IMR-90 (cell line): ENCODE results near the gene RNF217. TPM values are rescaled to one million over a fixed set of nuclear protein-coding genes. Genes with fewer than 3 reads are reported as not detected.

Experiments
- ATAC-seq: fragments of 200-7000 bp; cut with Tn5 transposase; 2 replicates; pipeline ENCODE4 v1.9.1; 2020; ENCODE audit warnings: low read depth, mild to moderate bottlenecking, moderate library complexity
- BruUV-seq: library from RNA; stranded (reverse); fragments of 400-500 nt; replicated peaks from 2 replicates; lab custom pipeline; 2021; lab: Mats Ljungman, UMichigan
- CTCF ChIA-PET: fragments of 300-600 bp; formaldehyde crosslinking; extraction: SDS; loops from one replicate; lab custom pipeline; 2021; ENCODE audit warnings: antibody characterized with exemption; lab: Yijun Ruan, JAX
- POLR2A ChIA-PET: fragments of 300-600 bp; sonication (Branson Sonifier 250); formaldehyde crosslinking; loops from one replicate; lab custom pipeline; 2022; ENCODE audit warnings: antibody characterized with exemption; ENCODE audit not compliant: unreplicated experiment; lab: Charles Lee
- DNase-seq: peaks from one replicate; pipeline ENCODE4 v3.0.0; 2013
- H2AFZ ChIP-seq: replicated peaks from 2 replicates; pipeline ENCODE3; 2013; ENCODE audit warnings: low read length, mild to moderate bottlenecking; ENCODE audit not compliant: poor library complexity
- H2AK5ac ChIP-seq: 2 replicates; pipeline ENCODE4 v1.6.1; 2013; ENCODE audit warnings: low read depth, low read length, inconsistent platforms
- H2AK9ac ChIP-seq: replicated peaks from 2 replicates; pipeline ENCODE3; 2013; ENCODE audit warnings: mild to moderate bottlenecking, low read depth, low read length, moderate library complexity; ENCODE audit not compliant: poor library complexity
- H2BK120ac ChIP-seq: 2 replicates; pipeline ENCODE4 v1.6.1; 2013; ENCODE audit warnings: low read depth, low read length, inconsistent platforms
- H2BK15ac ChIP-seq: 3 replicates; pipeline ENCODE4 v1.6.1; 2013; ENCODE audit warnings: low read depth, low read length, inconsistent platforms
- H2BK20ac ChIP-seq: 2 replicates; pipeline ENCODE4 v1.6.1; 2013; ENCODE audit warnings: low read depth, mild to moderate bottlenecking, inconsistent platforms, low read length, moderate library complexity
- H2BK5ac ChIP-seq: 2 replicates; pipeline ENCODE4 v1.6.1; 2013; ENCODE audit warnings: mild to moderate bottlenecking, low read depth, low read length, inconsistent platforms; ENCODE audit not compliant: poor library complexity, severe bottlenecking
- H3K14ac ChIP-seq: replicated peaks from 2 replicates; pipeline ENCODE4 v1.6.1; 2013; ENCODE audit warnings: low read depth, low read length, inconsistent platforms
- H3K18ac ChIP-seq: 2 replicates; pipeline ENCODE4 v1.6.1; 2013; ENCODE audit warnings: low read depth, low read length, control low read depth
- H3K23ac ChIP-seq: 2 replicates; pipeline ENCODE4 v1.6.1; 2013; ENCODE audit warnings: low read depth, low read length, inconsistent platforms
- H3K27ac ChIP-seq: 2 replicates; pipeline ENCODE4 v1.5.1; 2013; ENCODE audit warnings: mild to moderate bottlenecking, control low read depth, low read length; ENCODE audit not compliant: insufficient read depth
- H3K27me3 ChIP-seq: 2 replicates; pipeline ENCODE4 v1.6.1; 2013; ENCODE audit warnings: low read length; ENCODE audit not compliant: control insufficient read depth, insufficient read depth
- H3K36me3 ChIP-seq: 2 replicates; pipeline ENCODE4 v1.6.1; 2013; ENCODE audit warnings: low read length, mixed read lengths; ENCODE audit not compliant: control insufficient read depth, insufficient read depth
- H3K4ac ChIP-seq: 2 replicates; pipeline ENCODE4 v1.6.1; 2013; ENCODE audit warnings: low read depth, low read length, inconsistent platforms
- H3K4me1 ChIP-seq: 2 replicates; pipeline ENCODE4 v1.6.1; 2013; ENCODE audit warnings: low read length, mixed read lengths; ENCODE audit not compliant: control insufficient read depth, insufficient read depth
- H3K4me2 ChIP-seq: 2 replicates; pipeline ENCODE4 v1.6.1; 2013; ENCODE audit warnings: low read depth, mild to moderate bottlenecking, control low read depth, low read length, moderate library complexity
- H3K4me3 ChIP-seq: 2 replicates; pipeline ENCODE4 v1.5.1; 2013; ENCODE audit warnings: low read depth, mild to moderate bottlenecking, control low read depth, low read length, moderate library complexity; ENCODE audit not compliant: insufficient read depth
- H3K56ac ChIP-seq: 2 replicates; pipeline ENCODE4 v1.6.1; 2013; ENCODE audit warnings: low read length, inconsistent platforms; ENCODE audit not compliant: insufficient read depth; ENCODE audit errors: extremely low read depth
- H3K79me1 ChIP-seq, 2 experiments: 2 replicates each; pipeline ENCODE4 v1.6.1; 2013; ENCODE audit warnings: low read length in 2 of 2, inconsistent platforms in 1 of 2, low read depth in 1 of 2
- H3K9ac ChIP-seq: 2 replicates; pipeline ENCODE4 v1.6.1; 2013; ENCODE audit warnings: low read depth, low read length, control low read depth
- H3K9me1 ChIP-seq: 2 replicates; pipeline ENCODE4 v1.6.1; 2013; ENCODE audit warnings: low read length, inconsistent platforms; ENCODE audit not compliant: insufficient read depth
- H3K9me3 ChIP-seq: 2 replicates; pipeline ENCODE4 v1.6.1; 2013; ENCODE audit warnings: low read length; ENCODE audit not compliant: control insufficient read depth, insufficient read depth
- H4K20me1 ChIP-seq: 2 replicates; pipeline ENCODE4 v1.6.1; 2013; ENCODE audit warnings: low read length, inconsistent platforms; ENCODE audit not compliant: insufficient read depth
- H4K5ac ChIP-seq: 2 replicates; pipeline ENCODE4 v1.6.1; 2013; ENCODE audit warnings: mild to moderate bottlenecking, low read depth, low read length, control low read depth
- H4K8ac ChIP-seq, 2 experiments: 2 replicates each; pipeline ENCODE4 v1.6.1; 2013; ENCODE audit warnings: low read depth in 2 of 2, low read length in 2 of 2, control low read depth in 1 of 2, inconsistent platforms in 1 of 2
- H4K91ac ChIP-seq: 2 replicates; pipeline ENCODE4 v1.6.1; 2013; ENCODE audit warnings: low read depth, low read length, inconsistent platforms; ENCODE audit not compliant: insufficient read depth
- CEBPB ChIP-seq: IDR thresholded peaks from 2 replicates; pipeline ENCODE4 v1.6.1; 2012; ENCODE audit warnings: low read depth, low read length, improper control_type of control experiment
- ELK1 ChIP-seq: fragments of 150-350 bp; IDR thresholded peaks from 2 replicates; pipeline ENCODE4 v1.6.1; 2016; ENCODE audit warnings: low read depth, mild to moderate bottlenecking, low read length, moderate library complexity, borderline replicate concordance
- FOS ChIP-seq: fragments of 150-350 bp; IDR thresholded peaks from 2 replicates; pipeline ENCODE4 v1.6.1; 2016; ENCODE audit warnings: low read depth, low read length
- MAZ ChIP-seq: IDR thresholded peaks from 2 replicates; pipeline ENCODE4 v1.6.1; 2012; ENCODE audit warnings: low read depth, mild to moderate bottlenecking, low read length, improper control_type of control experiment, moderate library complexity, borderline replicate concordance
- NFE2L2 ChIP-seq: fragments of 150-350 bp; IDR thresholded peaks from 2 replicates; pipeline ENCODE4 v1.6.1; 2016; ENCODE audit warnings: low read depth, mild to moderate bottlenecking, low read length
- RAD21 ChIP-seq: IDR thresholded peaks from 2 replicates; pipeline ENCODE4 v1.6.1; 2012; ENCODE audit warnings: low read length, improper control_type of control experiment
- RFX5 ChIP-seq: IDR thresholded peaks from 2 replicates; pipeline ENCODE4 v1.8.0; 2012; ENCODE audit warnings: low read depth, mild to moderate bottlenecking, low read length, moderate library complexity
- dilution Hi-C: fragments of 300-500 bp; cut with HindIII; formaldehyde crosslinking; loops from one replicate; pipeline ENCODE4 v1.14.3; 2018; ENCODE audit warnings: low sequenced_read_pairs; ENCODE audit not compliant: unreplicated experiment
- in situ Hi-C: fragments of 300-500 bp; cut with MboI; formaldehyde crosslinking; loops from 3 replicates; pipeline ENCODE4 v1.14.3; 2019; ENCODE audit warnings: low sequenced_read_pairs, inconsistent platforms, mixed read lengths
- intact Hi-C: fragments of 100-400 bp; cut with micrococcal nuclease; formaldehyde crosslinking; loops from 2 replicates; pipeline ENCODE4 v1.10.0; 2022
- polyA plus RNA-seq, 3 experiments: library from polyadenylated mRNA; depleted of rRNA; stranded (reverse); fragments of >200 nt; gene quantifications; 2 replicates each; pipeline ENCODE4 v1.2.3, GENCODE V29; 2012; ENCODE audit warnings: low replicate concordance in 1 of 3
- total RNA-seq: library from RNA; depleted of rRNA; stranded (reverse); fragments of >200 nt; gene quantifications from 2 replicates; pipeline ENCODE4 v1.2.3, GENCODE V29; 2012

Gene RNF217
- total and polyA plus RNA-seq, 2 of the 4 experiments (the other 2 are of a cell fraction): 11.7 to 20.4 TPM

GRCh38 chr6:125014661-125014957, 52.4 kb downstream of the RNF217 start:
- H3K18ac ChIP-seq: peak overlapping the region; percentile 99
- H3K4me3 ChIP-seq: no peak overlapping the region
- dilution Hi-C loops (no loop called here), intact Hi-C loops (loop anchor here (2.0 kb wide), 1 partner anchor 50 kb away; no protein-coding TSS in a partner anchor), in situ Hi-C loops (no loop called here)
- POLR2A ChIA-PET: interaction anchor here (0.5 kb wide), 1 partner anchor 13 kb away, joined by 3 read pairs; no protein-coding TSS in a partner anchor
- H3K56ac ChIP-seq: peak overlapping the region; percentile 89
- H3K27me3 ChIP-seq: no peaks in the 10 kb centered on the region
- H2BK5ac ChIP-seq: peak overlapping the region; percentile 92
- peak overlapping the region; percentile 98; the same call in 2 of the 3 replicates for H2BK15ac ChIP-seq
- peak overlapping the region; percentile 97 for H4K91ac ChIP-seq
- no TSS peak for BruUV-seq
- peaks cover 4% of the 10 kb centered on the region for H3K9me1 ChIP-seq
- H3K9ac ChIP-seq: peak overlapping the region; percentile 89
- peak overlapping the region; percentile 96 to 97 for H4K8ac ChIP-seq
- H3K9me3 ChIP-seq: no peaks in the 10 kb centered on the region
- H3K79me1 ChIP-seq: peaks cover 20 to 47% of the 10 kb centered on the region in 2 experiments
- H3K4me2 ChIP-seq: peak overlapping the region; percentile 26
- TF ChIP-seq FOS (no peak), ELK1 (no peak), RAD21 (no peak), NFE2L2 (no peak), CEBPB (no peak), RFX5 (no peak), MAZ (no peak)
- peak overlapping the region; percentile 94 for H2AK5ac ChIP-seq
- H3K27ac ChIP-seq: peak overlapping the region; percentile 100
- no peak for DNase-seq
- no peak overlapping the region for H2AK9ac ChIP-seq
- H2AFZ ChIP-seq: no peak overlapping the region
- H2BK20ac ChIP-seq: peak overlapping the region; percentile 96
- H3K4ac ChIP-seq: peak overlapping the region; percentile 91
- no peaks in the 10 kb centered on the region for H4K20me1 ChIP-seq
- no peaks in the 10 kb centered on the region for H3K36me3 ChIP-seq
- ATAC-seq: no peak; the same call in 1 of the 2 replicates
- H3K23ac ChIP-seq: peak overlapping the region; percentile 94
- CTCF ChIA-PET: interaction anchor here (1.0 kb wide), 1 partner anchor 46 kb away, joined by 3 read pairs; no protein-coding TSS in a partner anchor
- H3K4me1 ChIP-seq: peaks cover 16% of the 10 kb centered on the region
- peak overlapping the region; percentile 90 for H3K14ac ChIP-seq
- peak overlapping the region; percentile 96 for H2BK120ac ChIP-seq
- peak overlapping the region; percentile 100 for H4K5ac ChIP-seq
